Common myeloid progenitor, CD34-positive (primary cell): ENCODE measurements around the gene FAM118B.

Experiments
- CTCF ChIA-PET: fragments of 350-600 bp; sonication (Branson Sonifier 250); formaldehyde crosslinking; loops from one replicate; lab custom pipeline; 2021; ENCODE audit warnings: antibody characterized with exemption; lab: Charles Lee
- POLR2A ChIA-PET: fragments of 350-600 bp; sonication (Branson Sonifier 250); formaldehyde crosslinking; loops from one replicate; lab custom pipeline; 2021; ENCODE audit warnings: antibody characterized with exemption; lab: Charles Lee
- DNase-seq, 3 donors: peaks; one replicate each; pipeline versions ENCODE4 v3.0.0 to v3.0.0-alpha.2; 2013
- H3K27ac ChIP-seq, 2 experiments: 1 replicate in 1 of 2; 2 replicates in 1 of 2; pipeline ENCODE4 v1.7.0; 2013; ENCODE audit warnings: inconsistent platforms in 2 of 2, low read length in 2 of 2, mild to moderate bottlenecking in 2 of 2, low read depth in 1 of 2, moderate library complexity in 1 of 2; ENCODE audit not compliant: severe bottlenecking in 2 of 2, insufficient read depth in 1 of 2, poor library complexity in 1 of 2
- H3K27me3 ChIP-seq, 5 experiments: replicated peaks in 2 of 5; 1 replicate in 3 of 5; 2 replicates in 2 of 5; pipeline versions ENCODE4 v1.6.1 to v1.7.0; 2013; ENCODE audit warnings: low read length in 4 of 5, mild to moderate bottlenecking in 2 of 5, moderate library complexity in 2 of 5, inconsistent platforms in 1 of 5; ENCODE audit not compliant: insufficient read depth in 5 of 5, control insufficient read depth in 4 of 5
- H3K36me3 ChIP-seq, 4 experiments: 1 replicate in 2 of 4; 2 replicates in 2 of 4; pipeline versions ENCODE4 v1.6.1 to v1.7.0; 2013; ENCODE audit warnings: low read length in 3 of 4, control low read depth in 1 of 4, mild to moderate bottlenecking in 1 of 4; ENCODE audit not compliant: control insufficient read depth in 4 of 4, insufficient read depth in 4 of 4
- H3K4me1 ChIP-seq, 4 experiments: 1 replicate in 3 of 4; 2 replicates in 1 of 4; pipeline versions ENCODE4 v1.6.1 to v1.7.1; 2013; ENCODE audit warnings: low read length in 3 of 4, mild to moderate bottlenecking in 3 of 4, control low read depth in 1 of 4, inconsistent platforms in 1 of 4, moderate library complexity in 1 of 4; ENCODE audit not compliant: control insufficient read depth in 4 of 4, insufficient read depth in 4 of 4; ENCODE audit errors: control extremely low read depth in 1 of 4
- H3K4me3 ChIP-seq, 7 experiments: 1 replicate in 4 of 7; 2 replicates in 3 of 7; pipeline versions ENCODE4 v1.5.1 to v1.7.0; 2013; ENCODE audit warnings: mild to moderate bottlenecking in 7 of 7, low read length in 6 of 7, moderate library complexity in 6 of 7, inconsistent platforms in 2 of 7, low read depth in 2 of 7, control low read depth in 1 of 7; ENCODE audit not compliant: insufficient read depth in 4 of 7, control insufficient read depth in 1 of 7; ENCODE audit errors: extremely low read depth in 1 of 7
- H3K9me3 ChIP-seq, 5 experiments: 1 replicate in 4 of 5; 2 replicates in 1 of 5; pipeline versions ENCODE4 v1.6.1 to v1.7.1; 2013; ENCODE audit warnings: low read length in 4 of 5, mild to moderate bottlenecking in 2 of 5, inconsistent platforms in 1 of 5, low read depth in 1 of 5, moderate library complexity in 1 of 5; ENCODE audit not compliant: control insufficient read depth in 4 of 5, insufficient read depth in 2 of 5; ENCODE audit errors: control extremely low read depth in 1 of 5
- WGBS: methylation state at CpG from one replicate; pipeline ENCODE4 v1.1.5; 2013; ENCODE audit not compliant: insufficient coverage; 5-methylcytosine and 5-hydroxymethylcytosine counted together

The FAM118B gene

DNA sequence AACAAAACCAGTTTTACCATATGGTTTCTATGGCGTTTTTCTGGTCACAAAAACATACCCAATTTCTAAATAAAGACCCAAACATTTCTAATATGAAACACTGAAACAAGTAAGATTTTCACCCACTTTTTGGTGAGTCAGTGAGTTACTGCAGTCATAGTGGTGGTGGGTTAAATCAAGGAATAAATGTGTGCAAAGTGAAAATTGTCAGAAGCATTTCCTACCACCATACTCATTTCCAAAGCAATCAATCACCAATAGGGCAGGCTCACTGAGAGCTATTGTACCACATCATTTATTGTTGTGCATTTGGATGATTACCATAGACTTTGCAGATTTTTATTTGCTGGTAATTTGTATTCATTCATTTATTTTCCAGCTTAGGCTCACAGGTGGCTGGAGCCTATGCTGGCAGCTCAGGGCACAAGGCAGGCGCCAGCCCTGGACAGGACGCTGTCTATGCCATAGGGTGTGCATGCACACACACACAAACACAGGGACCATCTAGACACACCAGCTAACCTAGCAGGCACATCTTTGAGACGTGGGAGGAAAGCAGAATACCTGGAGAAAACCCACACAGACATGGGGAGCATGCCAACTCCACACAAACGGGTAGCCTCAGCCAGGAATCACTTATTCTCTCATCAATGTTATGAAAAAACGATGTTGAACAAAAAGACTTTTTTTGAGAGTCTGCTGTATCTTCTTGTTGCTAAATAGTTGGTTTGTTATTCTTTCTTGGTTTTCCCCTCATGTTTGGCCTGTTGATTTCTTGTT is 5.1 kb downstream of the FAM118B start:
- Histone ChIP-seq H3K4me3 (no peak overlapping the region), H3K27ac (peak overlapping the region in 1 of 2 experiments; percentile 54), H3K36me3 (peaks cover 0 to 2% (median 0%) of the 10 kb centered on the region in 4 experiments), H3K27me3 (no peaks in the 10 kb centered on the region), H3K9me3 (no peaks in the 10 kb centered on the region), H3K4me1 (peaks cover 18 to 68% (median 36%) of the 10 kb centered on the region in 4 experiments)
- DNase-seq, result no peak
- POLR2A ChIA-PET, result interaction anchor here (0.6 kb wide), 1 partner anchor 172 kb away, joined by 4 read pairs; no protein-coding TSS in a partner anchor
- CTCF ChIA-PET, result interaction anchor here (1.0 to 1.1 kb wide), 2 partner anchors 46 to 294 kb away, joined by 3 to 4 read pairs; no protein-coding TSS in a partner anchor
- 80% methylated on average over 2 of the region's 6 CpGs for WGBS

DNA sequence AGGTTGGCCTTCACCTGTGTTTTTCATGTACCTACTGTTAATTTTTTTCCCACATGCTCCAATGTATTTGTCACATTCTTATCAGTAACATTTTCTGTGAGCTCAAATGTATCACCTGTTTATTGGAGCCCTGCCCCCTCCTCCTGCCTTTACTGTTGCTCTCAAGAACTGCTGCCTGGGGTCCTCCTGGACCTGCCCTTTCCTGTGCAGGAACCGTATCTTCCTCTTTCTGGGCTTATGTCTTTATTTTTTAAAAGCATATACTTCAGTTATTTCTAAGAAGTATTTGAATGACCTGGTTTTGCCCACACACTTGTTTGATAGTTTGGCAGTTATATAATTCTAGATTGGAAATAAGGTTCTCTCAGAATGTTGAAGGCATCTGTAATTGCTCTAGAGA is 5.9 kb downstream of the FAM118B start:
- H3K36me3 ChIP-seq, result peaks cover 0 to 4% (median 1%) of the 10 kb centered on the region in 4 experiments
- no peaks in the 10 kb centered on the region for H3K27me3 ChIP-seq
- CTCF ChIA-PET, result interaction anchor here (1.0 to 1.1 kb wide), 3 partner anchors 13 to 295 kb away, joined by 3 to 4 read pairs (median 3); no protein-coding TSS in a partner anchor
- DNase-seq, result peak in 2 of 3 donors; percentile 44 to 59
- WGBS, result no CpG with 5 or more reads among the region's 1 CpG
- H3K9me3 ChIP-seq, result no peaks in the 10 kb centered on the region
- POLR2A ChIA-PET, result interaction anchor here (0.6 kb wide), 2 partner anchors 53 to 171 kb away, joined by 3 to 4 read pairs; no protein-coding TSS in a partner anchor
- peaks cover 15 to 61% (median 31%) of the 10 kb centered on the region in 4 experiments for H3K4me1 ChIP-seq
- peak overlapping the region in 1 of 2 experiments; percentile 54 for H3K27ac ChIP-seq
- H3K4me3 ChIP-seq, result peak overlapping the region in 2 of 7 experiments; percentile 5 to 43

DNA sequence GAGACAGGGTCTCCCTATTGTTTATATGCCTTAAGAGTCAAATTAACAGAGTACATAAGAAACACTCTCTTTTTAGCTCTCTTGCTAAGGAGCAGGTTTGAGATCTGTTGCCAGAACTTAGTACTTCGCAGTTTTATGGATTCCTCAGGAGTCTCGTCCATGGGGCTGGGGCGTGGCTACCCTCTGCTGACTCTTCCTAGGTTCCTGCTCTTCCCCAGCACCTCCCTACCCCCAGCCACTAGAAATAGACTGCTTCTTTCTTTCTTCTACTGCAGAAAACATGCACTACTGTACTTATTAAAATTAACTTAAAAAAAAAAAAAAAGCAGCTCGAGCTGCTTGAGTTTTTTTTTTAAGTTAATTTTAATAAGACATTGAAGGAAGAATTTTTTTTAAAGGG is 8.0 kb downstream of the FAM118B start:
- Histone ChIP-seq H3K27me3 (no peaks in the 10 kb centered on the region), H3K9me3 (no peaks in the 10 kb centered on the region), H3K4me1 (peaks cover 13 to 48% (median 28%) of the 10 kb centered on the region in 4 experiments), H3K4me3 (no peak overlapping the region), H3K27ac (no peak overlapping the region), H3K36me3 (peaks cover 0 to 4% (median 1%) of the 10 kb centered on the region in 4 experiments)
- DNase-seq, result no peak
- 80% methylated on average over 3 of the region's 4 CpGs for WGBS
- CTCF ChIA-PET, result interaction anchor here (0.7 kb wide), 1 partner anchor 8 kb away, joined by 3 read pairs; no protein-coding TSS in a partner anchor
- POLR2A ChIA-PET, result interaction anchor here (1.2 kb wide), 1 partner anchor 8 kb away, joined by 4 read pairs; the partner anchor contains the start of gene FAM118B

DNA sequence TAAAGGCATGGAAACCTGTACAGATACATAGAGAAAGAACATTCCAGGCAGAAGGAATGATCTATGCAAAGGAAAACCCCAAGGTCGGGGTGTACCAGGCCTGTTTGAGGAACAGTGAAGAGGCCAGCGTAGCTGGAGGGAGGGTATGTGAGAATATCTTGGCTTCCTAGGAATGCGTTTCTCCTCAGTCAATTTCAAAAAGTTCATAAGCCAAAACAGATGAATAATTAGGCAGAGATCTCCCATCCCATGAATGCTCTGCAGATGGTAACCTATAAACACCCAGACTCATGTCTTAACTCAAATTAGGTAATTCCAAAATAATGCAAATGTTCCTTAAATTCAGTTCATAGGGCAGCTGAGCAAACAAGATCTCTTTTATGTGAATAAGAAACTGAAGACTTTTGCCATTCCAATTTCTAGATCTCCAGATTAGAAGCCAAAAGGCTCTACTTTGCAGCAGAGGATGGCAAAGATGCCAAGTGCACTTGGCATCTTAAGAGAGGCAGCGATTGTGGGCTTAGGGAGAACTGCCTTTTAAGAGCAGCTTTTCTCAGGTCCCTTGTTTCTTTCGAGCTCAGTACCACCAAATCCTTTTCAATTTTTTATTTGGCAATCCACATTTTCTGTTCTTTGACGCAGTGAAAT is 13.2 kb downstream of the FAM118B start:
- H3K4me1 ChIP-seq, result peaks cover 0 to 10% (median 5%) of the 10 kb centered on the region in 4 experiments
- ChIA-PET CTCF (interaction anchor here (1.1 kb wide), 1 partner anchor 26 kb away, joined by 4 read pairs; no protein-coding TSS in a partner anchor), POLR2A (no interaction called here)
- WGBS, result 100% methylated on average over 5 of the region's 6 CpGs
- H3K4me3 ChIP-seq, result no peak overlapping the region
- H3K27ac ChIP-seq, result no peak overlapping the region
- no peaks in the 10 kb centered on the region for H3K27me3 ChIP-seq
- peaks cover 0 to 7% (median 2%) of the 10 kb centered on the region in 4 experiments for H3K36me3 ChIP-seq
- H3K9me3 ChIP-seq, result no peaks in the 10 kb centered on the region
- DNase-seq, result no peak

DNA sequence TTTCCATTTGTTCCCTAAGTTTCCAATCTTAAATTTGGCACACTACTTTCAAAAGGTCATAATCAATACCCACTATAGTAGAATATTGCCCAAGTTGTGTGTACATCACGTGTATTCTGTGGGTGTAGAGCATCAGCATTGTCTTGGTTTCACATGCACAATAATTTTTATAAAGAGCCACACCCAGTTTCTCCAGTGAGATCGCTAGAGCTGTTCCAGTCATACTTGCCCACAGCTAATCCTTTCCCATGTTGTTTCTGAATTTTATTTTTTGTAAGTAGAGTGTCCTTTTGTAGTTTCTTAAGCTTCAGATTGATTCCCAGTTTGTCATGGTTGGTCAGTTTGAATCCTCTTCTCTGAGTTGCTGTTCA is 13.7 kb downstream of the FAM118B start:
- POLR2A ChIA-PET, result no interaction called here
- H3K9me3 ChIP-seq, result no peaks in the 10 kb centered on the region
- H3K4me3 ChIP-seq, result no peak overlapping the region
- no peak overlapping the region for H3K27ac ChIP-seq
- CTCF ChIA-PET, result interaction anchor here (1.1 kb wide), 1 partner anchor 26 kb away, joined by 4 read pairs; no protein-coding TSS in a partner anchor
- H3K36me3 ChIP-seq, result peaks cover 0 to 10% (median 4%) of the 10 kb centered on the region in 4 experiments
- H3K4me1 ChIP-seq, result peaks cover under 1 to 10% (median 4%) of the 10 kb centered on the region in 4 experiments
- WGBS, result 100% methylated on average over 1 of the region's 2 CpGs
- no peaks in the 10 kb centered on the region for H3K27me3 ChIP-seq
- DNase-seq, result no peak

DNA sequence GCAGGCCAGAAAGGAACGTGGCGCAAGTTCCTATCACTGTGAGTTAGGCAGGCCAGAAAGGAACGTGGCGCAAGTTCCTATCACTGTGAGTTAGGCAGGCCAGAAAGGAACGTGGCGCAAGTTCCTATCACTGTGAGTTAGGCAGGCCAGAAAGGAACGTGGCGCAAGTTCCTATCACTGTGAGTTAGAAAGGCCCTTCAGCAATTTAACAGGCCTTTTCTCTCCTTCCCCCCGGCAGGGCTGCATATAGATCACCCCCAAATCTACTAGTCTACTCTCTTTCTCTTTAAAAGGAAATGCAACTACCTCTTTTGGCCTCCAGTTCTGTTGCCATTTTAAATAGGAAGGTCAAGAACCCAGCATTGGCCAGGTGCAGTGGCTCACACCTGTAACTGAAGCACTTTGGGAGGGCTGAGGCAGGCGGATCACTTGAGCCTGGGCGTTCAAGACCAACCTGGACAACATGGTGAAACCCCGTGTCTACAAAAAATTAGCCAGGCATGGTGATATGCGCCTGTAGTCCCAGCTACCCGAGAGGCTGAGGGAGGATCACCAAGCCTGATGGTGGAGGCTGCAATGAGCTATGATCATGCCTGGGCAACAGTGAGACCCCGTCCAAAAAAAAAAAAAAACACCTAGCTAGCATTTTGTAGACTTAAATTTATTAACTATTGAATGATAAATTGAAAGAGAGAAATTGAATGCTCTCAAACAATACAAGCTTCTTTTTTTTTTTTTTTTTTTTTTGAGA is 14.9 kb downstream of the FAM118B start:
- ChIA-PET CTCF (no interaction called here), POLR2A (no interaction called here)
- H3K36me3 ChIP-seq, result peaks cover 0 to 10% (median 4%) of the 10 kb centered on the region in 4 experiments
- DNase-seq, result no peak
- WGBS, result 98% methylated on average over 6 of the region's 15 CpGs
- H3K4me1 ChIP-seq, result peaks cover 0 to 15% (median 5%) of the 10 kb centered on the region in 4 experiments
- H3K27me3 ChIP-seq, result no peaks in the 10 kb centered on the region
- H3K9me3 ChIP-seq, result no peaks in the 10 kb centered on the region
- no peak overlapping the region for H3K27ac ChIP-seq
- H3K4me3 ChIP-seq, result no peak overlapping the region
